Activated naive CD8-positive, alpha-beta T cell treated with anti-CD3 and anti-CD28 coated beads, Interleukin-2, amount 50 U/mL, for 24 hours (primary cell): ENCODE measurements around the gene TOR1AIP2.
"Not testable (repeated sequence)": the region's sequence is repeated elsewhere in the genome, so short reads cannot be mapped to it uniquely, and the experiment has no call there.

Source experiments
- ATAC-seq: fragments of 150-1000 bp; cut with Tn5 transposase; one replicate; pipeline ENCODE4 v1.10.0; 2021
- DNase-seq: peaks from one replicate; pipeline ENCODE4 v3.0.0; 2021
- H3K27ac Mint-ChIP-seq: one replicate; pipeline ENCODE4 v1.8.0; 2021; ENCODE audit warnings: mild to moderate bottlenecking, mixed read lengths
- H3K27me3 Mint-ChIP-seq: one replicate; pipeline ENCODE4 v1.8.0; 2021; ENCODE audit warnings: mixed read lengths
- H3K36me3 Mint-ChIP-seq: one replicate; pipeline ENCODE4 v1.8.0; 2021; ENCODE audit warnings: low read depth, mixed read lengths
- H3K4me1 Mint-ChIP-seq: one replicate; pipeline ENCODE4 v1.8.0; 2021; ENCODE audit warnings: mixed read lengths
- H3K4me3 Mint-ChIP-seq: one replicate; pipeline ENCODE4 v1.8.0; 2021; ENCODE audit warnings: mild to moderate bottlenecking, moderate library complexity, mixed read lengths
- H3K9me3 Mint-ChIP-seq: one replicate; pipeline ENCODE4 v1.8.0; 2021; ENCODE audit warnings: mixed read lengths

The TOR1AIP2 gene

DNA sequence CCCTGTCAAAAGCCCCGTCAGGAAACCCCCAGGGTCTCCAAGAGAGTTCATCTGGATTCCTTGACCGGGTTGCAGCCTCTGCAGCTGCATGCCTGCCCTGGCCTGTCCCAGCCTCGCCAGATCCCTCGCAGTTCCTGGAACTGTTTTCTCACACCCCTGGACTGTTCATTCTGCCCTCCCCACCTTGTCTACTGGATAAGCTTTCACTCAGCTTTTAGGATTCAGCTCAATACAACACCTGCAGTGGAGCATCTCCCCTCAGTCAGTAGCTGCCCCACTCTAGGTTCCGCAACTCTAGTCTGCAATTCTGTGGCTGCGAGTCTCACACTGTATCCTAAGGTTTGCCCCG lies 67.3 kb downstream of the TOR1AIP2 start:
- Mint-ChIP-seq H3K9me3 (no peaks in the 10 kb centered on the region), H3K36me3 (no peaks in the 10 kb centered on the region), H3K4me1 (peaks cover 9% of the 10 kb centered on the region), H3K27me3 (peaks cover 11% of the 10 kb centered on the region), H3K27ac (no peak overlapping the region), H3K4me3 (no peak overlapping the region)
- ATAC-seq (no peak), DNase-seq (no peak)

DNA sequence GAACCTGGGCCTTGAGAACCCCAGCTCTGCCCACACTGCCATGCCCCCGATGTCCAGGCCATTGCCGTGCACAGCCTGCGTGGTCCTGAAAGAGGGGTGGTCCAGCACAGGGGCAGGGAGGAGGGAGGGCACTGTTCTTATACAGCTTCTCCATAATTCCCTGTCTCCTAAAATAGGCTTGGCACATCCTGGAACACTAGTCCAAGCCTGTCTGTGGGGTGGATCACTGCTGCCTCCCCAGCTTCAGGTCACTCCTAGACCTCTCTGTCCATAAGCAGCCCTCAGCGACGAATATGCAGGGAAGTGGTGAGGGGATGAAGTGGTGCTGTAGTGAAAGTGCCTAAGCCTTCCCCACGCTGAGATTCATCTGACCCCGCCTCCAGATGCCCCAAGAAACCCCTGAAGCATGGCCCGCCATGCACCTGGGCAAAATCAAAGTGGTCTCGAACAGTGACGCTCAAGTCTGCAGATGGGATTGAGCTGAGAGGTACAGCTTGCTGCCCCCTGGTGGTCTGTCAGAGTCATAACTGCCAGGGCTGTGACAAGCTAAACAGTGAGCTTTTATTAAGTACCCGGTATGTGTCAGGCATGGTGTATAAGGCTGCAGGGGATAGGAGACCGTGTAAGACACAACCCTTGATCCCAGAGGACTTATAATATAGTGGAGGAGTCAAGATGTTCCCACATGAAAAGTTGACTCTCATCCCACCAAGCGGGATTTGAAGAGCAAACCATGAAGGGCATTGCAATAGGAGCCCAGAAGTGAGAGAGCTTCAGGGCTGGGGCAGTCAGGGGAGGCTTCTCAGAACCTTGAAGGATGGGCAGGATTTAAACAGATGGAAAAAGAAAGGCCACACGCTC lies 67.9 kb downstream of the TOR1AIP2 start:
- H3K36me3 Mint-ChIP-seq: no peaks in the 10 kb centered on the region
- ATAC-seq (peak; percentile 58), DNase-seq (peak; percentile 67)
- H3K4me3 Mint-ChIP-seq: no peak overlapping the region
- peaks cover 11% of the 10 kb centered on the region for H3K27me3 Mint-ChIP-seq
- H3K4me1 Mint-ChIP-seq: peaks cover 3% of the 10 kb centered on the region
- no peak overlapping the region for H3K27ac Mint-ChIP-seq
- H3K9me3 Mint-ChIP-seq: no peaks in the 10 kb centered on the region

DNA sequence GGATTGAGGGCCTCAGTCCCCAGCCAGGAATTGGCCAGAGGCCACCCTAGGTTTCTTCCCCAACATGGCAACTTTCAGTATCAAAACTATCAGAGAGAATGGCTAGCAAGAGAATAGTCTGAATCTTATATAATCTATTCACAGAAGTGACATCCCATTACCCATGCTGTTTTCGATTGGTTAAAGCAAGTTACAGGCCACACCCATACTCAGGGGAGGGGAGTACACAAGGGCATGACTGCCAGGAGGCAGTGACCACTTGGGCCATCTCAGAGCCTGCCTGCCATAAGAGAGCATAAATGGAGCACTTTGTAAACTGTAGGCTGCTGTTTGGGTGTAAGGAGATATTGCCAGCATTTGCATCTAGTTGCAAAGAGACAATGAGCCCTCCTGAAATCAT lies 69.1 kb downstream of the TOR1AIP2 start:
- no peak overlapping the region for H3K27ac Mint-ChIP-seq
- H3K27me3 Mint-ChIP-seq: peaks cover 11% of the 10 kb centered on the region
- no peaks in the 10 kb centered on the region for H3K9me3 Mint-ChIP-seq
- H3K4me1 Mint-ChIP-seq: no peaks in the 10 kb centered on the region
- DNase-seq: no peak
- no peak overlapping the region for H3K4me3 Mint-ChIP-seq
- no peak for ATAC-seq
- H3K36me3 Mint-ChIP-seq: no peaks in the 10 kb centered on the region

DNA sequence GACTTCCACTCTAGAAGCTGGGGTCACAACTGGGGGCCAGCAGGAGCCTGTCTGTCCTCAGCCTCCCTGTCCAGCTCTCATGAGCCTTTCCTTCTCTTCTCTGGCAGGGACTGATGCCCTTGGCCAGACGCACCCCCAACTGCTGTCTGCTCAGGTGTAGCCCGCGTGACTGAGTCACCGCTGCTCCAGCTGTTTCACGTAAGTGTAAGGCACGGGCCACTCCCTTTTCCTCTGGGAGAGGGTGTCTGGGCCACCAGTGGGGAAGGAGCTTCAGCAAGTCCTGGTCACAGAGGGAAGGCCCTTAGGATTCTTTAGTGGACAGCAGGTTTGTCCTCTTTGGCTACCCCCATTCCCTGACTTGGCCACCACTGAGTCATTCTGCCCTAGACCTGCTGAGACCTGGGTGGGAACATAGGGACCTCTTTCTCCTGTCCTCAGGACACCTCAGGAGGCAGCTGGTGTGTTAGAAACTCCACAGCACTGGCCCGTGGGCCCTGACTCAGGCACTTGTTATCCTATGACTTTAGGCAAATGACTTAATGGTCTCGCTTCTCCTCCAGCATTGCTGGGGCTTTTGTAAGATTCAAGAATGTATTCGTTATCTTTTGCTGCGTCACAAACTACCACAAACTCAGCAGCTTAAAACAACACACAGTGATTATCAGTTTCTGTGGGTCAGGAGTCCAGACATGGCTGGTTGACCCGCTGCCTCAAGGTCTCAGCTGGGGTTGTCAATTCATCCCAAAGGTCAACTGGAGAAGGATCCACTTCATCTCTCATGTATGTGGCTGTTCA lies 69.7 kb downstream of the TOR1AIP2 start:
- Mint-ChIP-seq H3K27me3 (peaks cover 11% of the 10 kb centered on the region), H3K27ac (no peak overlapping the region), H3K4me1 (no peaks in the 10 kb centered on the region), H3K4me3 (no peak overlapping the region), H3K9me3 (no peaks in the 10 kb centered on the region), H3K36me3 (no peaks in the 10 kb centered on the region)
- DNase-seq (no peak), ATAC-seq (no peak)

GRCh38 chr1:179807291-179807690 lies 70.3 kb downstream of the TOR1AIP2 start:
- DNase-seq: no peak
- no peak overlapping the region for H3K27ac Mint-ChIP-seq
- H3K4me1 Mint-ChIP-seq: no peaks in the 10 kb centered on the region
- H3K9me3 Mint-ChIP-seq: no peaks in the 10 kb centered on the region
- peaks cover 11% of the 10 kb centered on the region for H3K27me3 Mint-ChIP-seq
- no peak overlapping the region for H3K4me3 Mint-ChIP-seq
- H3K36me3 Mint-ChIP-seq: no peaks in the 10 kb centered on the region
- ATAC-seq: no peak

DNA sequence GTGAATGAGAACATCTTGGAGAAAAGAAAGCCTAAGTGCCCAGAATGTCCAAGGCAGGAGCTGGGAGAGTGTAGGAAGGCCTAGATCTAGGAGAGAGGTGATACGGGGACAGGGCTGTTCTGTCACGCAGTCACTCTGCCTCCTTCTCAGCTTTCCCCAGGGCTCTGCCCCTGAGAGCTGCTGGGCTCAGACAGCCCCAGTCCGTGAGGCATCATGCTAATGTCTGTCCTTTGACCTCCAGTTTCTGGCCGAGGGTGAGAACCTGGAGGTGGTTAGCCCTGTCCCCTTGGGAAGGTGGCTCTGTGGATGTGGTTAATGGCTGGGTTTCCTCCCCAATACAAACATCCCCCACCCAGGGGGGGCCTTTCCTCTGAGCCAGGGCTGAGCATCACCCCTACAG lies 71.3 kb downstream of the TOR1AIP2 start:
- H3K4me3 Mint-ChIP-seq: no peak overlapping the region
- no peaks in the 10 kb centered on the region for H3K9me3 Mint-ChIP-seq
- ATAC-seq: no peak
- H3K27ac Mint-ChIP-seq: no peak overlapping the region
- H3K27me3 Mint-ChIP-seq: peaks cover 10% of the 10 kb centered on the region
- no peaks in the 10 kb centered on the region for H3K4me1 Mint-ChIP-seq
- no peak for DNase-seq
- H3K36me3 Mint-ChIP-seq: no peaks in the 10 kb centered on the region

DNA sequence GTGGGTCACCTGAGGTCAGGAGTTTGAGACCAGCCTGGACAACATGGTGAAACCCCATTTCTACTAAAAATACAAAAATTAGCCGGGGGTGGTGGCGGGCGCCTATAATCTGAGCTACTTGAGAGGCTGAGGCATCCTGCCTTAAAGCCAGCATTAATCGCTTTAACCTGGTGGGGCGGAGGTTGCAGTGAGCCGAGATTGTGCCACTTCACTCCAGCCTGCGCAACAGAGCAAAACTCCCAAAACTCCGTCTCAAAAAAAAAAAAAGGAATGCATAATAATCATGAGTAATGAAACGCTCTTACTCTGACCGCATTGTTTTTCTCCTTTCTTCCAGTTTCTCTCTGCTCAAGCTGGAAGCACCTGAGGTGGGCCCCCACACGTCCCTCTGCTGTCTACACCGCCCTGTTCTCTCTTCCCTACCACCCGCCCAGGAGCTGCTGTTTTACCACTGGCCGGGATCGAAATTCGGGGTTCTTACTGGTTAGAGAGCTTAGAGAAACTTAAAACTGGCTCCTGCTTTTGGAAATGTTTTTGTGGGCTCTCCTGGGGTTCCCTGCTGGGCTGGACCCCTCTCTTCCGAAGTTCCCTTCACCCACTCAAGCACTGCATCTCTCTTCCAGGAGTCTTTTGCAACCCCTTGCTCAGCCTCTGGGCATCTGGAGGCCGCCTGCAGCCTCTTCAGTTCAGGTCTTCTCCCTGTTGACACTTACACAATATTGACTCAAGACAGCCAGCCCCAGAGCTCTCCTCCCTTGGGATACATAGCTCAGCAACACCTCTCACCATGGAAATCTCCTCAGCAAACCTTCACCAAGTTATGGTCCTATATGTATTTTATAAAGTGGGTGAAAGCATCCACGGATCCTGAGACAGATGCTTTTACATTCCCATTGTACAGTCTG lies 72.1 kb downstream of the TOR1AIP2 start:
- DNase-seq (no peak), ATAC-seq (no peak)
- Mint-ChIP-seq H3K36me3 (no peaks in the 10 kb centered on the region), H3K9me3 (no peaks in the 10 kb centered on the region), H3K4me3 (no peak overlapping the region), H3K4me1 (no peaks in the 10 kb centered on the region), H3K27me3 (peaks cover 7% of the 10 kb centered on the region), H3K27ac (no peak overlapping the region)

- not testable (repeated sequence) for H3K4me1 Mint-ChIP-seq, H3K27me3 Mint-ChIP-seq, H3K4me3 Mint-ChIP-seq, H3K9me3 Mint-ChIP-seq, ATAC-seq, H3K27ac Mint-ChIP-seq, DNase-seq, H3K36me3 Mint-ChIP-seq
Measured at GRCh38 chr1:179804417-179804816, 73.2 kb downstream of the TOR1AIP2 start.

- Mint-ChIP-seq H3K36me3 (no peaks in the 10 kb centered on the region), H3K4me3 (no peak overlapping the region)
- DNase-seq: no peak
Measured at GRCh38 chr1:179803918-179804317, 73.7 kb downstream of the TOR1AIP2 start.

GRCh38 chr1:179803104-179803503 lies 74.5 kb downstream of the TOR1AIP2 start:
- H3K4me1 Mint-ChIP-seq: no peaks in the 10 kb centered on the region
- ATAC-seq: no peak
- DNase-seq: no peak
- H3K9me3 Mint-ChIP-seq: no peaks in the 10 kb centered on the region
- H3K4me3 Mint-ChIP-seq: no peak overlapping the region
- H3K27ac Mint-ChIP-seq: no peak overlapping the region
- no peaks in the 10 kb centered on the region for H3K36me3 Mint-ChIP-seq
- H3K27me3 Mint-ChIP-seq: no peaks in the 10 kb centered on the region

More at GRCh38 chr1:179803918-179804317, 73.7 kb downstream of the TOR1AIP2 start:
- H3K9me3 Mint-ChIP-seq: no peaks in the 10 kb centered on the region
- no peaks in the 10 kb centered on the region for H3K4me1 Mint-ChIP-seq
- ATAC-seq: no peak
- H3K27ac Mint-ChIP-seq: no peak overlapping the region
- no peaks in the 10 kb centered on the region for H3K27me3 Mint-ChIP-seq

GRCh38 chr1:179800481-179800880 lies 77.1 kb downstream of the TOR1AIP2 start:
- ATAC-seq (no peak), DNase-seq (no peak)
- H3K4me3 Mint-ChIP-seq: no peak overlapping the region
- no peaks in the 10 kb centered on the region for H3K4me1 Mint-ChIP-seq
- no peak overlapping the region for H3K27ac Mint-ChIP-seq
- no peaks in the 10 kb centered on the region for H3K9me3 Mint-ChIP-seq
- H3K27me3 Mint-ChIP-seq: no peaks in the 10 kb centered on the region
- H3K36me3 Mint-ChIP-seq: no peaks in the 10 kb centered on the region

GRCh38 chr1:179798864-179799516 lies 78.6 kb downstream of the TOR1AIP2 start:
- ATAC-seq (no peak), DNase-seq (no peak)
- no peak overlapping the region for H3K4me3 Mint-ChIP-seq
- no peak overlapping the region for H3K27ac Mint-ChIP-seq
- no peaks in the 10 kb centered on the region for H3K9me3 Mint-ChIP-seq
- no peaks in the 10 kb centered on the region for H3K4me1 Mint-ChIP-seq
- no peaks in the 10 kb centered on the region for H3K36me3 Mint-ChIP-seq
- H3K27me3 Mint-ChIP-seq: no peaks in the 10 kb centered on the region

DNA sequence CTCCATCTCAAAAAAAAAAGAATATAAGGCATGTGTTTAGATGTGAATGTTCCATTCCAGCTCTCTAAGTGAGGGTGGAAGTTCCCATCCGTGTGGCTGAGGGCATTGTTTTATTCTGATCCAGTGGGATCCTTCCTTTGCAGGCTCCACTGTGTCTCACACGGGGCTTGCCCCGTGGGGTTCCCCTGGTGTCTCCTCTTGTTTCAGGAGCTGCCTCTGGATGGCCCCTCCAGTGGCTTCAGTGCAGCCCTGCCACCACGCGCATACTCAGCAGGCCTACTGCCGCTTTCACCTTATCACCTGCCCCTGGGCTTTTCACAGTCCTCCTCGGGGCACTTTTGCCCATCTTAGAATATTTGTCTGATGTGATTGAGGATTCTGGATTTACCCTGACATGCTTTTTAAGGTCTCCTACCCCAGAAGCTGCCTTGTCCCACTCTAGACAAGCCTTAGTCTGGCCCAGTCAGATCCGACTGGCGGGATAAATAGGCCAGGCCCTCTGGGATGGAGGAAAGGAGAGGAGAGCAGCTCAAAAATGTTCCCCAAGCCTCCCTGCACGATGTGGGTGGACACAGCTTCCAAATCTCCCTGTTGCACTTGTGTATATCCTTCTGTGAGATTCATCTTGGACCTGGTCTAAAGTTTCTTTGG lies 79.3 kb downstream of the TOR1AIP2 start:
- Mint-ChIP-seq H3K9me3 (no peaks in the 10 kb centered on the region), H3K27me3 (no peaks in the 10 kb centered on the region), H3K4me3 (no peak overlapping the region), H3K36me3 (no peaks in the 10 kb centered on the region), H3K4me1 (no peaks in the 10 kb centered on the region), H3K27ac (no peak overlapping the region)
- ATAC-seq: no peak
- no peak for DNase-seq

DNA sequence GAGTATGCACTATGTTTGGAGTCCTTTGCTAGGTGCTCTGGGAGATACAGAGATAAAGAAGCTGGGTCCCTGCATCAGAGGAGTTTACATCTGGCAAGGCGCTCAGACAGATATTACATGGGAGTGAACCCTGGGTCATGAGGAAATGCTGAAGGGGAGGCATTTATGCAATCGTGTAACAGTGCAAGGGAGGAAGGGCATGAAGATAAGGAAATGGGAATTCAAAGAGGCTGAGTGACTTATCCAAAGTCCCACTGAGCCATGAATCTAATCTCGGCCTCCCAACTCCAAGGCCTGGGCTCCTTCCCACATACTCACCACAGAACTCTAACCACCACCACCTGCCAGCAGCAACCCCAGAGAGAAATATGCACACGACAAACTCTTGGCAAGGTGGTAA lies 82.9 kb downstream of the TOR1AIP2 start:
- Mint-ChIP-seq H3K36me3 (no peaks in the 10 kb centered on the region), H3K4me1 (no peaks in the 10 kb centered on the region), H3K27ac (no peak overlapping the region), H3K9me3 (no peaks in the 10 kb centered on the region), H3K4me3 (no peak overlapping the region), H3K27me3 (peaks cover 2% of the 10 kb centered on the region)
- no peak for DNase-seq
- no peak for ATAC-seq
